GM19328 (cell line): ENCODE data around the gene SMC1B.
"Not testable (repeated sequence)": the region's sequence is repeated elsewhere in the genome, so short reads cannot be mapped to it uniquely, and the experiment has no call there.

ENCODE experiments used
- ATAC-seq: cut with Tn5 transposase; IDR thresholded peaks from one replicate; pipeline ENCODE4 v1.9.1; 2021; ENCODE audit warnings: mild to moderate bottlenecking, moderate library complexity; ENCODE audit not compliant: unreplicated experiment

SMC1B gene

DNA sequence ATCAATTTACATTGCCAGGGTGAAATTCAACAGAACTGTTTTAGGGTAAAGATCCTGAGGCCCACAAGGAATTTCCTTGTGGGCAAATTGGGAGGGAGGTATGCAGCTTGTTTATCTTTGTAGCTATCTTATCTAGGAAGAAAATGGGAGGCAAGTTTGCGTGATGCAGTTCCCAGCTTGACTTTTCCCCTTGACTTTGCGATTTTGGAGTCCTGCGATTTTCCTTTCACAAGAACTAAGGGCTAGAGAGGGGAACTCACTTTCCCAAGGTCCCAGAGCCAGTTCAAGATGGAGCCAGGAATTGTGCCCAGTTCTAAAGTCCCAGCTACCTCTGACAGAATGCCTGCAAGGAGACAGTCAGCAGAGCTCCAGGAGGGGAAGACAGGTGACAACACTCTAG, 30.8 kb upstream of the SMC1B start:
- no peak for ATAC-seq

DNA sequence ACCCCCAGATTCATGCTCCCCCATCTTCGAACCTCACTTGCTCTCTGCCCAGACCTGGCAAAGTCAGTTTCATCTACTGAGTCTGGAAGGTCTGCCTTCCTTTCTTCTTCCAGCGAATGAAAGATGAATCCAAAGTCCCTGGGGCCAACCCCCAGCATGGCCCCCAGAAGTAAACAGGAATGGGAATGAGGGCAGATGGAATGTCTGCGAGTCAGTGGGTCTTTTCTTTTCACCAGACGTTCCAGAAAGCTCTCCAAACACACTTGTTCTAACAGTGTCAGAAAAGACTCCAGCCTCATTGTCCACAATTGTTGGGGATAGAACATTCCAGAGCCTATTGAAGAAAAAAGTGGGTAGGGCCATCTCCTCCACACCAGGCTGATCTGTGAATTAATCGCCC, 28.7 kb upstream of the SMC1B start:
- no peak for ATAC-seq

DNA sequence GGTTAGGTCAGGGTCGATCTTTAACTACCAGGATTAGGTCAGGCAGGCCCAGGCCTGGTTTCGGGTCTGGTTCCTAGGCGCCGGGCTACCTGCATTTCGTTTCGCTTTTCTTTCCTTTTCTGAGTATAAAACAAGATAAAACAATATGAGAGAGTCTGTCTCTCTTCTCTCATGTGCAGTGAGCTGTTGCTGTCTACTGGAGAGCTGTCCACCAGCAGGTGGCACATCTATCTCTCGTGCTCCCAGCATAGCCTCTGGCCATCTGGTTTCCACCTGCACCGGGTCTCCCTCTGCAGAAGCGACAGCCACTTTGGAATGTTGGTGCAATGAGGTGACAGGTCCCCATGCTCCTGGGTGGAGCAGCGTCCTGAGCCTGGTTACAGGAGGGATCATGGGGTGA, 27.7 kb upstream of the SMC1B start:
- no peak for ATAC-seq

DNA sequence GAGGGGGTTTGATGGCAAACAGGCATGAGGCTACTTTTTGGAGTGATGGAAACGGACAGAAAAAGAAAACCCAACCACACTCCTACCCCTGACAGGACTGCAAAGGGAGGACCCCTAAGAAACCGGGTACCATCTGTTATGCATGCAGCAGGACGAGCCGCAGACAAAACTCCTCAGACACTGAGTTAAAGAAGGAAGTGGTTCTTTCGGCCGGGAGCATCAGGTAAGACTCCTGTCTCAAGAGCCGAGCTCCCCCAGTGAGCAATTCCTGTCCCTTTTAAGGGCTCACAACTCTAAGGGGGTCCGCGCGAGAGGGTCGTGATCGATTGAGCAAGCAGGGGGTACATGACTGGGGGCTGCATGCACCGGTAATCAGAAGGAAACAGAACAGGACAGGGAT, 27.3 kb upstream of the SMC1B start:
- ATAC-seq, result not testable (repeated sequence)

DNA sequence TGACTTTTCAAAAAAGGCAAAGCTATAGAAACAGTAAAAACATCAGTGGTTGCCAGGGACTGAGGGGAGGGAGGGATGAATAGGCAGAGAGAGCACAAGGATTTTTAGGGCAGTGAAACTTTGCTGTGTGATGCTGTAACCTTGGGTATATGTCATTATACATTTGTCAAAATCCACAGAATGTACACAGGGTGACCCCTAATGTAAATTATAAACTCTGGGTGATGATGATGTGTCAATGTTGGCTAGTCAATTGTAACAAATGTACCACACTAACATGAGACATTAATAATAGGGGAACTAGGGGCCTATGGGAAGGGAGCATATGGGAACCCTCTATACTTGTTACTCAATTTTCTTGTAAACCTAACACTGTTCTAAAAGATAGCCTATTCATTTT, 24.9 kb upstream of the SMC1B start:
- no peak for ATAC-seq

DNA sequence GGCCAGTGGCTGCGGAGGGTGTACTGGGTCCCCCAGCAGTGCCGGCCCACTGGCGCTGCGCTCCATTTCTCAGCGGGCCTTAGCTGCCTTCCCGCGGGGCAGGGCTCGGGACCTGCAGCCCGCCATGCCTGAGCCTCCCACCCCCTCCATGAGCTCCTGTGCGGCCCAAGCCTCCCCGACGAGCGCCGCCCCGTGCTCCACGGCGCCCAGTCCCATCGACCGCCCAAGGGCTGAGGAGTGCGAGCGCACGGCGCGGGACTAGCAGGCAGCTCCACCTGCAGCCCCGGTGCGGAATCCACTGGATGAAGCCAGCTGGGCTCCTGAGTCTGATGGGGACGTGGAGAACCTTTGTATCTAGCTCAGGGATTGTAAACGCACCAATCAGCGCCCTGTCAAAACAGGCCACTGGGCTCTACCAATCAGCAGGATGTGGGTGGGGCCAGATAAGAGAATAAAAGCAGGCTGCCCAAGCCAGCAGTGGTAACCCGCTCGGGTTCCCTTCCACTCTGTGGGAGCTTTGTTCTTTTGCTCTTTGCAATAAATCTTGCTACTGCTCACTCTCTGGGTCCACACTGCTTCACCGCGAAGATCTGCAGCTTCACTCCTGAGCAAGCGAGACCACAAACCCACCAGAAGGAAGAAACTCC, 23.6 kb upstream of the SMC1B start:
- not testable (repeated sequence) for ATAC-seq

DNA sequence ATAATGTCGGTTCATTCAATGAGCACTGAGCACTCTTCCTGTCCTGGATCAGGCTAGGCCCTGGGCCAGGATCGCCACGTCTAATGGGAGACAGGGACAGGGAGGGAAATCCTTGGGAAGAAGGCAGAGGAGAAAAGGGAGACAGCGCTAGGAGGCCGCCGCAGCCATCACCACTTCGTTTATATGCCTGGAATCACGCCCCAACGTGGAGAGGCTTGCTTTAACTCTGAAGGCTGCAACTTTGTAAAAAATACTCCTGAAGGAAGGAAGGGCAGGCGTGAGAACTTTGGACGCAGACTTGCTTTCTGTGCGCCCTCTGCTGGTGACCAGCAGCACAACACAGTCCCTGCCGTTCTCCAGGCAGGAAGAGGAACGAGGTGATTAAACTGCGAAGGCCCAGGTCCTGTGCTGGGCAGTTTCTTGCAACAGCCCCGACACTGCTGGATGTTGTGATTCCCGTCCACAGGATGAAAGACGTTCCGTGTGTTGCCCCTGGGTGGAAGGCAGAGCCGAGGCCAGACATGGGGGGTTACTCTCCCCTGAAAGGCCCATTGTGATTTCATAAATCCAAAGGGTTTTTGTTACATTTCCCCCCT, 22.2 kb upstream of the SMC1B start:
- no peak for ATAC-seq

DNA sequence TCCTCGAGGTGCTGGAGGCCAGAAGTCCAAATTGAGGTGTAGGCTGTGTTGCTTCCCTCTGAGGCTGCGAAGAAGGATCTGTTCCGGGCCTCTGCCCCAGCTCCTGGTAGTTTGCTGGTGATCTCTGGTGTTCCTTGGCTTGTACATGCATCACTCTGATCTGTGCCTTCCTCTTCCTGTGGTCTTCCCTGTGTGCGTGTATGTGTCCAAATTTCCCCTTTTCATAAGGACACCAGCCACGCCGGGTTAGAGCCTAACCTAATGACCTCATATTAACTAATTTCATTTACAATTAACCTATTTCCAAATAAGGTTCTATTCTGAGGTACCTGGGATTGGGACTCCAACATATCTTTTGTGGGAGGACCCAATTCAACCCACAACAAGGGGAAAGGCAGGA, 21.6 kb upstream of the SMC1B start:
- no peak for ATAC-seq

DNA sequence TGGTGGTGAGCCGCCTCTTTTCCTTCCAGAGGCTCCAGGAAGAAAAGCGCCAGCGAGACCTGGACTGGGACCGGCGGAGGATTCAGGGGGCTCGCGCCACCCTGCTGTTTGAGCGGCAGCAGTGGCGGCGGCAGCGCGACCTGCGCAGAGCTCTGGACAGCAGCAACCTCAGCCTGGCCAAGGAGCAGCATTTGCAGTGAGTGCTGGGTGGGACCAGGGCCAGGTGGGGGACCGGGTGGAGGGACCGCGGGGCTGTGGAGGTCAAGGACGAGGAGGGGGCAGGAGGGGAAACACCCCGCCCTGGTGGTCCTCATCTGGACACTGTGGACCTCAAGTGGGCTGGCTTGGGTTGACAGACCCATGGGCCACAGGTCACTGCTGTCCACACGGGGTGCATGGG, 17.5 kb upstream of the SMC1B start:
- ATAC-seq, result no peak

DNA sequence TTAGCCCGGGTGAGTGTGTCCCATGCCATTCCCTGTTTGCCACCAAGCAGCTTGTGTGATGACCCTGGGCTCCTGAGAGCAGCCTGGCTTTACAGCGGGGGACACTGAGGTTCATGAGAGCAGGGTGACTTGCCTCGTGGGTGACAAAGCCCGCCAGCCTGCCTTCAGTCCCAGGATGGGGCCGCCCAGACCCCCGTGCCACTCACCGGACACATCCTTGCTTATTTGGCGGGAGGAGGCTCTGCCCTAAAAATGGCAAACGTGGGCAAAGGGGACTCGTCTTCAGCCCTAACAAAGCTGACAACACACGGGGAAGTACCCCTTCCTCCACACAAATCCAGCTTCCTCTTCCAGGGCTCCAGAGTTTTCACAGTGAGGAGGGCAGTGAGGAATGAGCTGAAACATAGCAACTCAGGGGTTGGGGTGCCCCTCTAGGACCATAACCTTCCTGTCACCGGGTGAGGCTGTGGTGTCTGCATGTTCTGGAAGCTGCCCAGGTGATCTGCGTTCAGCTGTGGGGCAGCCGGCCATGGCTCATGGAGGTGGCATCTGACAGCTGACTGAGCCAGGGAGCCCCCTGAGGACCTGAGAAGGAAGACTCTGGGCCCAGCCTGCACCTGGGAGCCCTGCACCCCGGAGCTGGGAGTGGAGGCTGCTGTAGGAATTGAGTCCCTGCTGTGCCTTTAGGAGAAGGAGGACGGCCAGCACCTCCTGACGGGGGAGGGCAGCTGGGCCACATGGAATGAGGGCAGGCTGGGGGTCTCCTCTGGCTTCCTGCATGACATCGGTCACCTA, 16.8 kb upstream of the SMC1B start:
- ATAC-seq, result no peak

DNA sequence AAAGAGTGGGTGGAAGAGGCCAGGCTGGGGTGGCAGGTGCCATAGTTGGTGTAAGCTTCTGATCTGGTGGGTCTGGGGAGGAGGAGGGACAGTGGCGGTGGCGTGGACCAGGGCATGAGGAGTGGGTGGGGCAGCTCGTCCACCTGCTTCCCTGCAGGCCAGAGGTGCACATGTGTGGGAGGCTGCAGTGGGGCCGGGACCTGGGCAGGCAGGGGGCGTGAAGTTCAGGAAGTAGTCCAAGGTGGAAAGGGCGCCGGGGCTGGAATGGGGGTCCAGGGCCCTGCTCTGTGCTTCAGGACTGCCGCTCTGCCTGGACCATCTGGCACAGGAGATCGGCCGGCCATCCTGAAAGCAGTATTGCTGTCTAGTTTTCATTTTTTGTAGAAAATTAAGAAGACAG, 16.0 kb upstream of the SMC1B start:
- ATAC-seq, result no peak

DNA sequence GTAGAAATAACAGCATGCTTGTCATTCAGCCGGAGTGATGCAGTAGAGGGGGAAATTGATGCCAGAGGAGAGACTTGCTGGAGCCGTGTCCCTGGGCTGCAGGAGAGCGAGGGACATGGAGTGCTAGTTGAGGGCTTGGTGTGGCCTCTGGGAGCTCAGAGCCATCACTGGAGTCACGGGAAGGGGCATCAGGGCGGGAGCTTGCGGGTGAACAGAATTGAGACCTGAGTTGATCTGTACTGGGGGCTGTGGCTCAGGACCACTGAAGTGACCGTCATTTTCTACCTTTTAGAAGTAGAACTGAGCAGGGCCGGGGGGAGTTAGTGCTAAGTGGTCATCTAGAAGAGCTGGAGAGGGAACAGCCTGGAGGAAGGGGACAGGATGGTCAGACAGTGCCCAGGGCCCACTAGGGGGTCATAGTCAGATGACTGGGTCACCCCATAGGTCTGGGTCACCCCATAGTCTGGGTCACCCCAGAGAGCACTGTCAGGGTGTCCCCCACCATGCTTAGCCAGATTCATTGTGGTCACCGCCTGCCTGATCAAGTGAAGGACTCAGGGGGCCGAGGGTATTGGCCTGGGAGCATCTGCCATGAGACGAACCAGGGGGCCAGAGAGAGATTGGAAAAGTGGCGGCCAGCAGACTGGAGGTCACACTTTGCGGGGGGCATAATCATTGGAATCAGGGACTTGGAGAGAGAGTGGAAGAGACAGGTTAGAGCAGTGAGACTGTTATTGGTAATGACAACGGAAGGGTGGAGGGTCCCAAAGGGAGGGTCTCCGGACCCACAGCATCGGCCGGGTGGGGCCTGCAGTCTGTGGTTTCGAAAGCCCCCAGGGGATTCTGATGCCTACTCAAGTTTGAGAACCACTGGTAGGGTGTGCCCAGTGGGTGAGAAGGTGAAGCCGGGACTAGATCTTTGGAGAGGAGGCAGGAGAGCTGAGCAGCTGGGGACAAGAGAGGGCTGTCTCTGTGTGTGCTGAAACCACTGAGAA, 15.3 kb upstream of the SMC1B start:
- no peak for ATAC-seq

DNA sequence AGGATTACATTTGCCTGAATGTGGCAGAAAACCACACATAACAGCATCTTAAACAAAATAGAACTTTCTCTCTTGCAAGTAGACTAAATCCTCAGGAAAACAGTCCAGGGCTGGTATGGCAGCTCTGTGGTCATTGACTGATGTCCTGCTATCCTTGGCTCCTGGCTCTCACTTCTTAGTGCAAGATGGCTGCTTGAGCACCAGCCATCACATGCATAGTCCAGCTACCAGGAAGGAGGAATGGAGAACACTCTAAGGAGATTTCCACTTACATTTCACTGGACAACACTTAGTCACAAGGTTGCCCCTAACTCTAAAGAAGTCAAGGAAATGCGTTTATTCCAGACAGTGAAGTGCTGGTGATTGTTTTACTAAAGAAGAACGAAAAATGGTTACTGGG, 13.7 kb upstream of the SMC1B start:
- no peak for ATAC-seq

DNA sequence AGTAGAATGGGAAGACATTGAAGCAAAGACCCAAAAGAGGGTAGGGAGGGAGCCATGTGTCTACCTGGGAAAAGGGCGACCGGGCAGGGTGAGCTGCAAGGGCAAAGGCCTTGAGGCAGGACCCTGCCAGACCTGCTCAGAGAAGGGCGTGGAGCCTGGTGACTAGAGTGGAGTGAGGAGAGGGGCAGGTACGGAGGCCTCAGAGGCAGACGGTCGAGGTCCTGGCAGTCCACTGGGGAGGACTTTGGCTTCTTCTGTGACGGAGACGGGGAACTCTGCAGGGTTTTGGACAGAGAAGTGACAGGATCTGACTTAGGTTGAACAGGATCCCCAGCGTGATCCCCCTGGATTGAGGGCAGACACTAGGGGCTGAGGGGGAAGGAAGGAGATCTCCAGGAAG, 13.0 kb upstream of the SMC1B start:
- no peak for ATAC-seq

DNA sequence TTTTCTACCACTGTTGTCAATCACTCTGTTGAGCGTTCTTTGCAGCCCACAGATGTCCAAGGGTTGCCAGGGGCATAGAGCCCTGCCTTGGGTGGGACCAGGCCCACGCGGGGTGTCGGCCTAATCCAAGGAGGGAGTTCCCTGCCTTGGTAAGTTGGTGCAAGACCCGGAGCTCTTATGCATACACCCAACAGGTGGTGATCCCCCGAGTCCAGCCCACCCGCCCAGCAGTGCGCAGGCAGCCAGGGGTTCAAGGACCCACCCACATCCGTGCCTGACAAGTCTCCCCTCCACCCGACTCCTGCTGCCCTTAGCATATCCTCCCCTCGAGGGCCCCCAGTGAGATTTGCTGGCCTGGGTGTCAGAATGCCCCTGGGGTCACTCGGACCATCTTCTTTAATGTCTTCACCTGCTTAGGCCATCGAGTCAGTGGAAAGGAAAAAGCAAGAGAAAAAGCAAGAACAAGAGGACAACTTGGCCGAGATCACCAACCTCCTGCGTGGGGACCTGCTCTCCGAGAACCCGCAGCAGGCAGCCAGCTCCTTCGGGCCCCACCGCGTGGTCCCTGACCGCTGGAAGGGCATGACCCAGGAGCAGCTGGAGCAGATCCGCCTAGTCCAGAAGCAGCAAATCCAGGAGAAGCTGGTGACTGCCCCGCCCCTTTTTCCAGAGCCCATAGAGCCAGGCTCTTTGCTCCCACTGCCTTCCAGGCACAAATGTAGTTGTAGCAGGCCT, 12.3 kb upstream of the SMC1B start:
- ATAC-seq, result no peak

DNA sequence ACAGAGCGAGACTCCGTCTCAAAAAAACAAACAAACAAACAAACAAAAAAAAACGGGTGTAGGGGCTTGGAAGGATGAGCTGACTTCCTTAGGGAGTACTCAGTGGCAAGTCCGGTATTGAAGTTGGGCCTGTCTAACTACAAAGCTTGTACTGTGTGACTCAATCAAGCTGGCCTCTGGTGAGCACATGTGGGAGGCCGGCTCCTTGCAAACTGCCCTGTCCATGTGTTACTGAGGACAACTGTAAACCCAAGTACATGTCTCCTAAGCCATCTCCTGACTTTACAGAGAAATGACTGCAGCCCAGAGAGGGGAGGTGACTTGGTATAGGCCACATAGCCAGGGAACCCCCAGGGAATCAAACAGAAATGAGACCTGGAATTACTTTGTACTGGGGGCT, 11.7 kb upstream of the SMC1B start:
- no peak for ATAC-seq

DNA sequence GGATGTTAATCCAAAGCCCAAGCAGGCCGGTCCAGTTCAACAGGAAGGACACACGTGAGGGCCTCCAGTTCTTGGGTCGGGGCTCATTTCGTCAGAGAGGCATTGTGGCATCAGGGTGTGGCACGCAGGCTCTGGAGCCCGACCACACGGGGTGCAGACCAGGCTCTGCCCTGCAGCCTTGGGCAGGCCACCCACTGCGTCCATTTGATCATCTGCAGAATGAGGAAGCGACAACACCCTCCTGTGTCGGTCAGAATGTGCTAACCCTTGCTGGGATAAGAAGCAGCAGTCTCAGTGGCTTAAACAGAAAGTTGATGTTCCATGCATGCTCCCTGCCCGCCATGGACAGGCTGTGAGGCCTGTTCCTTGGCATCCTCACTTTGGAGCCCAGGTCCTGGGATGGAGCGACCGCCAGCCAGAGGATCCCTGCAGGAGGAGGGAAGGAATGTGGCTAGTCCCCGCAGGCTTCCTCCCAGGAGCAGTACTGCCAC, 10.9 kb upstream of the SMC1B start:
- no peak for ATAC-seq

DNA sequence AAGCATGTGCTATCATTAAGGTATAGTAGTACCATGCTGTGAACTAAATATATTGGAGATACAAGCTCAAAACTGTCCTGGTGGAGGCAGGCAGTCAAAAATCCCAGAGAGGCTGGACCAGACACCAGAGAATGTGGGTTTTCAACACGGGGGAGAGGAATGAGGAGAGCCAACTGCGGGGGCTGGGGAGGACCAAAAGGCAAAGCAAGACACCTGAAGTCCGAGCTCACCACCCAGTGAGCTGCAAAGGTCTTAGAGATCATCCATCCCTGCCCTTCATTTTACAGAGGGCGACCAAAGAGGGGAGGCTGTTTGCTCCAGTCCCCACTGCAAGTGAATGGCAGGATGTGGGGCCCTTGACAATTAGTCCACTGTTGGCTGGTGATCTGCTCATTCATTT, 10.1 kb upstream of the SMC1B start:
- ATAC-seq, result no peak

DNA sequence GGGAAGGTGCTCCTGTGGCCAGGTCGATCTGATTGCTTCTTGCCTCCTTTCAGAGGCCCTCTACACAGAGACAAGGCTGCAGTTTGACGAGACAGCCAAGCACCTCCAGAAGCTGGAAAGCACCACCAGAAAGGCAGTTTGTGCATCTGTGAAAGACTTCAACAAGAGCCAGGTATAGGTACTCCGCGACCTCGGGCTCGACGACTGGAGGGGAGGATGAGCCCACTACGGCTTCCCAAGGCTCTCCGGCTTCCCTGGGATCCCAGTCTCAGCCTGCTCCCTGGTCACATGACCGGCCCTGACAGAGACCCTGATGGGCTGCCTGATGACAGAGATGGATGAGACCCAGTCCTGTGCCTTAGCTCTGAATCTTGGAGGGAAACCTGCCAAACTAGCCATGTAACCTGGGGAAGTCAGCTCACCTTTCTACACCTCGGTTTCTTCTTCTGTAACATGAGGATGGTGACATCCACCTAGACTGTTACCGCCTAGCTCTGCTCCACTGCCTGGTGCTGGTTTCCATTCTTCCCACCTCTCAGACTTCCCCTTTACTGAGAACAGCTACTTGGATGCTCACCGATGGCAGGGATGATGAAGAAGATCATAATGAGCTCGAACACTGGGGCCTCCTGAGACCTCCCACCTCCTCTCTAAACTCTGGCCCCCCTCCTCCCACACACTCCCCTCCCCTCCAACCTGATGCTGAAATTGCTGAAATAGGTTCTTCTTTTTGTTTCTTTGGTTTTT, 9.0 kb upstream of the SMC1B start:
- ATAC-seq, result no peak
